ENCODE measurements around the gene FPR2.

The FPR2 gene

GRCh38 chr19:51780270-51780669 is 19.3 kb downstream of the FPR2 start:
- Histone ChIP-seq H3K27me3 (ENCODE audit: insufficient read depth, poor library complexity, severe bottlenecking) (no peaks in the 10 kb centered on the region), H3K27ac (replicated peaks) (no peak overlapping the region), H3K4me3 (replicated peaks; ENCODE audit: insufficient read depth, low read length) (no peak overlapping the region)
- no peak for DNase-seq (ENCODE audit: low read depth in 1 of 2, low spot score in 1 of 2)
- no peak for TF ChIP-seq REST (IDR thresholded peaks at IDR 0.05; ENCODE audit: insufficient replicate concordance, low read depth)
- TF ChIP-seq SPI1 (IDR thresholded peaks at IDR 0.05; ENCODE audit: borderline replicate concordance, low read depth) = no peak
- TF ChIP-seq GABPA (IDR thresholded peaks at IDR 0.05; ENCODE audit: low read depth) = no peak
- TF ChIP-seq CTCF (IDR thresholded peaks at IDR 0.05; ENCODE audit: insufficient read depth, low read length) = no peak
- no peak for TF ChIP-seq POLR2AphosphoS5 (IDR thresholded peaks at IDR 0.05; ENCODE audit: low read depth)

- H3K27me3 ChIP-seq (ENCODE audit: insufficient read depth, poor library complexity, severe bottlenecking) = no peaks in the 10 kb centered on the region
- TF ChIP-seq CTCF (IDR thresholded peaks at IDR 0.05; ENCODE audit: insufficient read depth, low read length) (no peak), GABPA (IDR thresholded peaks at IDR 0.05; ENCODE audit: low read depth) (no peak), SPI1 (IDR thresholded peaks at IDR 0.05; ENCODE audit: borderline replicate concordance, low read depth) (peak; percentile 26; the same call in 1 of the 2 replicates), REST (IDR thresholded peaks at IDR 0.05; ENCODE audit: insufficient replicate concordance, low read depth) (no peak)
- H3K27ac ChIP-seq (replicated peaks) = no peak overlapping the region
- DNase-seq (ENCODE audit: low read depth in 1 of 2, low spot score in 1 of 2) = peak; percentile 14 to 55
- no peak overlapping the region for H3K4me3 ChIP-seq (replicated peaks; ENCODE audit: insufficient read depth, low read length)
These were observed 21.0 kb downstream of the FPR2 start for GRCh38 chr19:51781999-51782398.

GRCh38 chr19:51783372-51783771 is 22.4 kb downstream of the FPR2 start:
- TF ChIP-seq REST (IDR thresholded peaks at IDR 0.05; ENCODE audit: insufficient replicate concordance, low read depth) (peak; percentile 23), SPI1 (IDR thresholded peaks at IDR 0.05; ENCODE audit: borderline replicate concordance, low read depth) (peak; percentile 79), CTCF (IDR thresholded peaks at IDR 0.05; ENCODE audit: insufficient read depth, low read length) (peak; percentile 62), POLR2AphosphoS5 (IDR thresholded peaks at IDR 0.05; ENCODE audit: low read depth) (no peak), GABPA (IDR thresholded peaks at IDR 0.05; ENCODE audit: low read depth) (no peak)
- DNase-seq (ENCODE audit: low read depth in 1 of 2, low spot score in 1 of 2) = peak; percentile 54 to 78
- Histone ChIP-seq H3K27ac (replicated peaks) (no peak overlapping the region), H3K27me3 (ENCODE audit: insufficient read depth, poor library complexity, severe bottlenecking) (no peaks in the 10 kb centered on the region), H3K4me3 (replicated peaks; ENCODE audit: insufficient read depth, low read length) (no peak overlapping the region)

All from HL-60 (cell line).